Sigmoid colon (tissue), 4 donors: ENCODE results near the gene ZNF30.

ENCODE experiments used
- EP300 ChIP-seq, 4 donors: sonication (generic); formaldehyde crosslinking; IDR thresholded peaks; one replicate each; pipeline ENCODE4 v1.6.1; 2017; ENCODE audit warnings: antibody characterized with exemption in 4 of 4
- POLR2AphosphoS5 ChIP-seq, 4 donors: sonication (generic); formaldehyde crosslinking; IDR thresholded peaks; one replicate each; pipeline ENCODE4 v1.6.1; 2017; ENCODE audit warnings: antibody characterized with exemption in 4 of 4
- TF ChIP-seq, protein P1 (sequence below), 4 experiments: fragments of 450-650 bp in 3 of 4; fragments of 200-600 bp in 1 of 4; IDR thresholded peaks; one replicate each; pipeline ENCODE4 v1.5.1; 2016 to 2019; ENCODE audit warnings: antibody characterized with exemption in 4 of 4, mild to moderate bottlenecking in 3 of 4, moderate library complexity in 2 of 4

DNA sequence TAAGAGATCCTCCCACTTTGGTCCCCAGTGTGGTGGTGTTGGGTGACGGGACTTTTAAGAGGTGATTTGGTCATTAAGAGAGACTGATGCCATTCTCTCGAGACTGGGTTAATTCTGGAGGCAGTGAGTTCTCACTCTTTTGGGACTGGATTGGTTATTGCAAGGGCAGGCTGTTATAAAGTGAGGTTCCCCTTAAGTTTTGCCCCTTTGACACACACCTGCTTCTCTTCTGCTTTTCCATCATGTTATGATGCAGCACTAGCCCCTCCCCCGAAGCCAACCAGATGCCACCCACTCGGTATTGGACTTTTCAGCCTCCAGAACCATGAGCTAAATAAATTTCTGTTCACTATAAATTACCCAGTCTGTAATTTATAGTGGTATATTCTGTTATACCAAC, 57.1 kb downstream of the ZNF30 start:
- TF ChIP-seq POLR2AphosphoS5 (IDR thresholded peaks at IDR 0.05) (no peak), EP300 (IDR thresholded peaks at IDR 0.05) (no peak)
- TF ChIP-seq, protein P1, sequence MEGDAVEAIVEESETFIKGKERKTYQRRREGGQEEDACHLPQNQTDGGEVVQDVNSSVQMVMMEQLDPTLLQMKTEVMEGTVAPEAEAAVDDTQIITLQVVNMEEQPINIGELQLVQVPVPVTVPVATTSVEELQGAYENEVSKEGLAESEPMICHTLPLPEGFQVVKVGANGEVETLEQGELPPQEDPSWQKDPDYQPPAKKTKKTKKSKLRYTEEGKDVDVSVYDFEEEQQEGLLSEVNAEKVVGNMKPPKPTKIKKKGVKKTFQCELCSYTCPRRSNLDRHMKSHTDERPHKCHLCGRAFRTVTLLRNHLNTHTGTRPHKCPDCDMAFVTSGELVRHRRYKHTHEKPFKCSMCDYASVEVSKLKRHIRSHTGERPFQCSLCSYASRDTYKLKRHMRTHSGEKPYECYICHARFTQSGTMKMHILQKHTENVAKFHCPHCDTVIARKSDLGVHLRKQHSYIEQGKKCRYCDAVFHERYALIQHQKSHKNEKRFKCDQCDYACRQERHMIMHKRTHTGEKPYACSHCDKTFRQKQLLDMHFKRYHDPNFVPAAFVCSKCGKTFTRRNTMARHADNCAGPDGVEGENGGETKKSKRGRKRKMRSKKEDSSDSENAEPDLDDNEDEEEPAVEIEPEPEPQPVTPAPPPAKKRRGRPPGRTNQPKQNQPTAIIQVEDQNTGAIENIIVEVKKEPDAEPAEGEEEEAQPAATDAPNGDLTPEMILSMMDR (IDR thresholded peaks at IDR 0.05), result no peak
